DOHH2 (cell line): Measurements from ENCODE around the gene TBCK.

ENCODE experiments used
- H3F3A ChIP-seq: fragments of 200-600 bp; sonication (generic), shearing (Covaris generic); 2 replicates; pipeline ENCODE4 v1.6.0; 2016; ENCODE audit warnings: antibody characterized with exemption, mild to moderate bottlenecking; ENCODE audit not compliant: control insufficient read depth, insufficient read depth
- H3K27ac ChIP-seq: fragments of 200-600 bp; sonication (generic); 2 replicates; pipeline ENCODE4 v1.5.1; 2014; ENCODE audit warnings: low read depth, mild to moderate bottlenecking, low read length, moderate library complexity
- H3K27me3 ChIP-seq: fragments of 200-600 bp; sonication (generic); 2 replicates; pipeline ENCODE4 v1.6.1; 2014; ENCODE audit warnings: mild to moderate bottlenecking, low read length, mixed read lengths; ENCODE audit not compliant: control insufficient read depth
- H3K36me3 ChIP-seq: fragments of 200-600 bp; sonication (generic); 2 replicates; pipeline ENCODE4 v1.6.1; 2014; ENCODE audit warnings: mild to moderate bottlenecking, low read length, moderate library complexity, mixed read lengths; ENCODE audit not compliant: control insufficient read depth
- H3K4me1 ChIP-seq: fragments of 200-600 bp; sonication (generic); 2 replicates; pipeline ENCODE4 v1.6.1; 2014; ENCODE audit warnings: mild to moderate bottlenecking, low read length, mixed read lengths; ENCODE audit not compliant: control insufficient read depth
- H3K4me2 ChIP-seq: fragments of 200-600 bp; sonication (generic); 2 replicates; pipeline ENCODE4 v1.6.0; 2014; ENCODE audit warnings: mild to moderate bottlenecking, low read length, moderate library complexity
- H3K4me3 ChIP-seq: fragments of 200-600 bp; sonication (generic); 2 replicates; pipeline ENCODE4 v1.5.1; 2014; ENCODE audit warnings: mild to moderate bottlenecking, low read length, mixed read lengths
- H3K79me2 ChIP-seq: fragments of 200-600 bp; sonication (generic); 2 replicates; pipeline ENCODE4 v1.6.1; 2014; ENCODE audit warnings: mild to moderate bottlenecking, low read length, mixed read lengths; ENCODE audit not compliant: control insufficient read depth
- H3K9me2 ChIP-seq: fragments of 200-600 bp; sonication (generic); replicated peaks from 2 replicates; pipeline ENCODE4 v1.6.1; 2014; ENCODE audit warnings: mild to moderate bottlenecking, low read length, mixed read lengths; ENCODE audit not compliant: control insufficient read depth
- H3K9me3 ChIP-seq: fragments of 200-600 bp; sonication (generic); 2 replicates; pipeline ENCODE4 v1.6.1; 2014; ENCODE audit warnings: antibody characterized with exemption, low read length, mixed read lengths; ENCODE audit not compliant: control insufficient read depth, insufficient read depth
- H4K20me1 ChIP-seq: fragments of 200-600 bp; sonication (generic); 2 replicates; pipeline ENCODE4 v1.6.0; 2014; ENCODE audit warnings: low read depth, mild to moderate bottlenecking, antibody characterized with exemption, low read length, moderate library complexity; ENCODE audit not compliant: control insufficient read depth, insufficient read depth
- EZH2phosphoT487 ChIP-seq: fragments of 200-600 bp; sonication (generic); IDR thresholded peaks from 2 replicates; pipeline ENCODE4 v1.6.1; 2017; ENCODE audit warnings: borderline replicate concordance, mild to moderate bottlenecking, antibody characterized with exemption, low read length, moderate library complexity, mixed read lengths
- TF ChIP-seq, protein P1 (sequence below): fragments of 200-600 bp; sonication (generic); IDR thresholded peaks from one replicate; pipeline ENCODE4 v1.5.1; 2014; ENCODE audit warnings: antibody characterized with exemption, mild to moderate bottlenecking, low read depth, low read length; ENCODE audit not compliant: poor library complexity, severe bottlenecking

The TBCK gene

DNA sequence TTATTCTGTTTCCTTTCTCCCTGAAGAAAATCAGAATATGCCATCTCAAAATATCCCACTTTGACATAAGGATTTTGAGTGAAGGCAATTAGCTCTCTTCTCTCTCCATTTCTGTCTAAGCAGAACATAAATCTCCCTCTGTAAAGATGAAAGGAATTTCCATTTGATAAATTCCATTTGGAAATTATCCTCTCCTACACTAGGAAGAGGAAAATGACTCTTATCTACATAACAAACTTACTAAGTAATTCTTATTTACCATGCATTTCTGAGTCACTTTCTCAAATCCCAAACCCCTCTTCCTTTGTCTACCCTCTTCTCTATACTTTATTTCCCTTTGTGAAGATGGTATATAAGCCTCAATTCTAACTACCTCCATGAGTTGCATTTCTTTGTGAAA, 11.4 kb downstream of the TBCK start:
- no peak overlapping the region for H3K27ac ChIP-seq
- TF ChIP-seq EZH2phosphoT487: no peak
- TF ChIP-seq, protein P1, sequence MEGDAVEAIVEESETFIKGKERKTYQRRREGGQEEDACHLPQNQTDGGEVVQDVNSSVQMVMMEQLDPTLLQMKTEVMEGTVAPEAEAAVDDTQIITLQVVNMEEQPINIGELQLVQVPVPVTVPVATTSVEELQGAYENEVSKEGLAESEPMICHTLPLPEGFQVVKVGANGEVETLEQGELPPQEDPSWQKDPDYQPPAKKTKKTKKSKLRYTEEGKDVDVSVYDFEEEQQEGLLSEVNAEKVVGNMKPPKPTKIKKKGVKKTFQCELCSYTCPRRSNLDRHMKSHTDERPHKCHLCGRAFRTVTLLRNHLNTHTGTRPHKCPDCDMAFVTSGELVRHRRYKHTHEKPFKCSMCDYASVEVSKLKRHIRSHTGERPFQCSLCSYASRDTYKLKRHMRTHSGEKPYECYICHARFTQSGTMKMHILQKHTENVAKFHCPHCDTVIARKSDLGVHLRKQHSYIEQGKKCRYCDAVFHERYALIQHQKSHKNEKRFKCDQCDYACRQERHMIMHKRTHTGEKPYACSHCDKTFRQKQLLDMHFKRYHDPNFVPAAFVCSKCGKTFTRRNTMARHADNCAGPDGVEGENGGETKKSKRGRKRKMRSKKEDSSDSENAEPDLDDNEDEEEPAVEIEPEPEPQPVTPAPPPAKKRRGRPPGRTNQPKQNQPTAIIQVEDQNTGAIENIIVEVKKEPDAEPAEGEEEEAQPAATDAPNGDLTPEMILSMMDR: no peak
- no peak overlapping the region for H3K4me2 ChIP-seq
- no peaks in the 10 kb centered on the region for H3K9me3 ChIP-seq
- no peaks in the 10 kb centered on the region for H3K27me3 ChIP-seq
- H3K4me1 ChIP-seq: no peaks in the 10 kb centered on the region
- no peaks in the 10 kb centered on the region for H3F3A ChIP-seq
- H3K4me3 ChIP-seq: no peak overlapping the region
- H3K79me2 ChIP-seq: no peaks in the 10 kb centered on the region
- no peaks in the 10 kb centered on the region for H3K9me2 ChIP-seq
- peaks cover 15% of the 10 kb centered on the region for H3K36me3 ChIP-seq
- no peaks in the 10 kb centered on the region for H4K20me1 ChIP-seq

DNA sequence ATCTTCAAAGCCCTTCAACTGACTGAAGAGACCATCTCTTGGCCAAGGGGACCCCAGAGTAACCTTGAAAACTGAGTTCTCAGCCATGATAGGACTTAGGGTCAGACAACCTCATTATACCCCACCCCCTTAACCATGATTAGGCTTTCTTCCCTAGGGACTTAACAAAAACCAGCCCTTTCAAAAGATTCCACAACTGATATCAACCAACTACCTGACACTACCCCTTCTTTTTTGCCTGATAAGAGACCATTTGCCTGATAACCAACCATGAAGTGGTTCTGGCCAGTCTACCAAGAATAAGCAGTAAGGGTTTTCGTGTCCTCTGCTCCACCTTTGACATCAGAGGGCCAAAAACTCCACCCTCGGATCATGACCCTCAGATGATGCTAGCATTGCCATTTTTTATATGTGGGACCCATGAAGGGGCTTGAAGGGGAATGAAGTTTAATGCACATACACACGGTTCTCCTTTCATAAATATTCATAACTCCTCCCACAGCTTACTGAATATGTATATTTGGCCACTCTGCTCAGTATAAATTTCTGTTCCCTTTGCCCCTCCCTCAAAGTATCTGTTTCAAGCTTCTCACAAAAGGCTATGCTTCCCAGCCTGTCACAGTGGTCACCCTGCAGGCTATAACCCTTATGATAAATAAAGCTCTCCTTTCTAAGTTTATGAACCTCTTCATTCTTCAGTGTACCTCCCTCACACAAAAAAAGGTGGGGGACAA, 12.3 kb downstream of the TBCK start:
- no peaks in the 10 kb centered on the region for H4K20me1 ChIP-seq
- H3K9me3 ChIP-seq: no peaks in the 10 kb centered on the region
- TF ChIP-seq, protein P1: no peak
- no peak for TF ChIP-seq EZH2phosphoT487
- no peaks in the 10 kb centered on the region for H3K27me3 ChIP-seq
- no peak overlapping the region for H3K27ac ChIP-seq
- peaks cover 14% of the 10 kb centered on the region for H3K36me3 ChIP-seq
- H3K4me2 ChIP-seq: no peak overlapping the region
- H3F3A ChIP-seq: no peaks in the 10 kb centered on the region
- H3K4me1 ChIP-seq: no peaks in the 10 kb centered on the region
- H3K79me2 ChIP-seq: no peaks in the 10 kb centered on the region
- no peaks in the 10 kb centered on the region for H3K9me2 ChIP-seq
- H3K4me3 ChIP-seq: no peak overlapping the region

DNA sequence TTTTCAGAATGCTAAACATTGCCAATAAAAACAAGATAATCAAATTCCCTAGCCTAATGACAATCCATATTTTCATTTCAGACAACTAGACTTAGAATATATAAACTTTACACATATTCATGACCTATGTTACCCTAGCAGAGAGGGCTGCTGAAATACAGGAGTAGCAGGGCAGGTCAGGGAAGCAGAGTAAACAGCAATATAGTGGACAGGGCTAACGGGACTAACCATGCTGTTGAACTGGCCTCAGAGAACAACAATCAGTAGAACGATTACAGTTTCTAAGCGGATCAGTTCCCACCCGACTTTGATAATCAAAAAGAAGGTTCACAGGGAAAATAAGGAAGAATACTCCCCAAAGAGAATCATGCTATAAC, 14.0 kb downstream of the TBCK start:
- Histone ChIP-seq H3K9me3 (no peaks in the 10 kb centered on the region), H3K27ac (no peak overlapping the region), H3K4me2 (no peak overlapping the region), H3K9me2 (no peaks in the 10 kb centered on the region), H3K27me3 (no peaks in the 10 kb centered on the region), H4K20me1 (no peaks in the 10 kb centered on the region), H3K36me3 (peaks cover 8% of the 10 kb centered on the region), H3K79me2 (no peaks in the 10 kb centered on the region), H3K4me1 (no peaks in the 10 kb centered on the region), H3F3A (no peaks in the 10 kb centered on the region), H3K4me3 (no peak overlapping the region)
- no peak for TF ChIP-seq EZH2phosphoT487
- TF ChIP-seq, protein P1: no peak
